OCI-LY7 (cell line): ENCODE measurements around the gene ZNRF4.

Experiments used
- EZH2phosphoT487 ChIP-seq: fragments of 200-600 bp; sonication (generic); IDR thresholded peaks from 2 replicates; pipeline ENCODE4 v1.6.1; 2018; ENCODE audit warnings: low read depth, borderline replicate concordance, mild to moderate bottlenecking, mixed run types, antibody characterized with exemption, low read length, moderate library complexity, mixed read lengths
- TF ChIP-seq, protein P1 (sequence below): fragments of 200-600 bp; sonication (generic); conservative IDR thresholded peaks from 2 replicates; pipeline ENCODE4 v1.5.1; 2014; ENCODE audit warnings: mild to moderate bottlenecking, antibody characterized with exemption, low read length, moderate library complexity, mixed read lengths

DNA sequence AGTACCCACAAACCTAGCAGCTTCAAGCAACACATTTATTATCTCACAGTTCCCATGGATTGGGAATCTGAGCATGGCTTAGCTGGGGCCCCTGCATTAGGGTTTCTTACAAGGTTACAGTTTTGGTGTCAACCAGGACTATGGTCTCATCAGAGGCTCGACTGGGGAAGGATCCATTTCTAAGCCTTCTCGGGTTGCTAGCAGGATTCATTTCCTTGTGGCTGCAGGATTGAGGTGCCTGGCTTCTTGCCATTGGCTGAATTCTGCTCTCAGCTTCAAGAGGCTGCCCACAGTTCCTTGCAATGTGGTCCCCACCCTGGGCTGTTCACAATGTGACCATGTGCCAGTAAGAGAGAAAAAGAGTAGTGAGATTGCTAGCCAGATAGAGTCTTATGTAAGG, 26.7 kb downstream of the ZNRF4 start:
- TF ChIP-seq EZH2phosphoT487: no peak
- TF ChIP-seq, protein P1, sequence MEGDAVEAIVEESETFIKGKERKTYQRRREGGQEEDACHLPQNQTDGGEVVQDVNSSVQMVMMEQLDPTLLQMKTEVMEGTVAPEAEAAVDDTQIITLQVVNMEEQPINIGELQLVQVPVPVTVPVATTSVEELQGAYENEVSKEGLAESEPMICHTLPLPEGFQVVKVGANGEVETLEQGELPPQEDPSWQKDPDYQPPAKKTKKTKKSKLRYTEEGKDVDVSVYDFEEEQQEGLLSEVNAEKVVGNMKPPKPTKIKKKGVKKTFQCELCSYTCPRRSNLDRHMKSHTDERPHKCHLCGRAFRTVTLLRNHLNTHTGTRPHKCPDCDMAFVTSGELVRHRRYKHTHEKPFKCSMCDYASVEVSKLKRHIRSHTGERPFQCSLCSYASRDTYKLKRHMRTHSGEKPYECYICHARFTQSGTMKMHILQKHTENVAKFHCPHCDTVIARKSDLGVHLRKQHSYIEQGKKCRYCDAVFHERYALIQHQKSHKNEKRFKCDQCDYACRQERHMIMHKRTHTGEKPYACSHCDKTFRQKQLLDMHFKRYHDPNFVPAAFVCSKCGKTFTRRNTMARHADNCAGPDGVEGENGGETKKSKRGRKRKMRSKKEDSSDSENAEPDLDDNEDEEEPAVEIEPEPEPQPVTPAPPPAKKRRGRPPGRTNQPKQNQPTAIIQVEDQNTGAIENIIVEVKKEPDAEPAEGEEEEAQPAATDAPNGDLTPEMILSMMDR: no peak
